ENCODE measurements around the gene CSNK1G1.
A peak's percentile ranks its signal among the peaks of the same experiment; 100 is the strongest.

Gene CSNK1G1

GRCh38 chr15:64310036-64310435 is 45.9 kb downstream of the CSNK1G1 start:
- H3K79me2 ChIP-seq (ENCODE audit: insufficient read depth, low read depth): no peaks in the 10 kb centered on the region; the same call in 1 of the 2 replicates
- TF ChIP-seq, protein P1, sequence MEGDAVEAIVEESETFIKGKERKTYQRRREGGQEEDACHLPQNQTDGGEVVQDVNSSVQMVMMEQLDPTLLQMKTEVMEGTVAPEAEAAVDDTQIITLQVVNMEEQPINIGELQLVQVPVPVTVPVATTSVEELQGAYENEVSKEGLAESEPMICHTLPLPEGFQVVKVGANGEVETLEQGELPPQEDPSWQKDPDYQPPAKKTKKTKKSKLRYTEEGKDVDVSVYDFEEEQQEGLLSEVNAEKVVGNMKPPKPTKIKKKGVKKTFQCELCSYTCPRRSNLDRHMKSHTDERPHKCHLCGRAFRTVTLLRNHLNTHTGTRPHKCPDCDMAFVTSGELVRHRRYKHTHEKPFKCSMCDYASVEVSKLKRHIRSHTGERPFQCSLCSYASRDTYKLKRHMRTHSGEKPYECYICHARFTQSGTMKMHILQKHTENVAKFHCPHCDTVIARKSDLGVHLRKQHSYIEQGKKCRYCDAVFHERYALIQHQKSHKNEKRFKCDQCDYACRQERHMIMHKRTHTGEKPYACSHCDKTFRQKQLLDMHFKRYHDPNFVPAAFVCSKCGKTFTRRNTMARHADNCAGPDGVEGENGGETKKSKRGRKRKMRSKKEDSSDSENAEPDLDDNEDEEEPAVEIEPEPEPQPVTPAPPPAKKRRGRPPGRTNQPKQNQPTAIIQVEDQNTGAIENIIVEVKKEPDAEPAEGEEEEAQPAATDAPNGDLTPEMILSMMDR (conservative IDR thresholded peaks at IDR 0.05; ENCODE audit: low read depth, low read length): no peak

DNA sequence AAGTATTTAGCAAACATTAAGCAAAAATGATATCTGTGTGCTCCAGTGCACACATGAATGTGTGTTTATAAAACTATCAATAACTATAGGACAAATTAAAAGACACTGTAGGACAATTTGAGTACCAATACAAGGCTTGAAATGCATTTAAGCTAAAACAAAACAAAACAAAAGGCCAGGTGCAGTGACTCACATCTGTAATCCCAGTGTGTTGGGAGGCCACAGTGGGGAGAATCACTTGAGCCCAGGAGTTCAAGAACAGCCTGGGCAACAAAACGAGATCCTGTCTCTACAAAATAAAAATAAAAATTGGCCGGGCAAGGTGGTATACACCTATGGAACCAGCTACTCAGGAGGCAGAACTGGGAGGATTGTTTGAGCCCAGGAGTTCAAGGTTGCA is 50.7 kb downstream of the CSNK1G1 start:
- Histone ChIP-seq H3K27ac (peak overlapping the region; percentile 35; the same call in 1 of the 2 replicates), H4K20me1 (ENCODE audit: insufficient read depth) (0 out of 2 replicates have a peak, but pooled peaks cover 3% of the 10 kb centered on the region)
- TF ChIP-seq, protein P1 (conservative IDR thresholded peaks at IDR 0.05; ENCODE audit: low read depth, low read length): no peak

More at GRCh38 chr15:64310036-64310435, 45.9 kb downstream of the CSNK1G1 start:
- no peaks in the 10 kb centered on the region for H3K27me3 ChIP-seq (ENCODE audit: insufficient read depth, low read depth)
- no peak overlapping the region for H3K27ac ChIP-seq
- H3K4me1 ChIP-seq (ENCODE audit: low read depth, poor library complexity, severe bottlenecking): peaks cover 6% of the 10 kb centered on the region
- no peak overlapping the region for H3K4me3 ChIP-seq (IDR thresholded peaks at IDR 0.05; ENCODE audit: insufficient read depth, low read depth, low read length)
- H3K4me2 ChIP-seq: no peak overlapping the region
- H4K20me1 ChIP-seq (ENCODE audit: insufficient read depth): no peaks in the 10 kb centered on the region
- no peaks in the 10 kb centered on the region for H3K36me3 ChIP-seq (ENCODE audit: insufficient read depth)
- H2AFZ ChIP-seq (ENCODE audit: low read depth): no peak overlapping the region
- no peak overlapping the region for H3K9ac ChIP-seq

GRCh38 chr15:64289550-64289949 is 66.4 kb downstream of the CSNK1G1 start:
- Histone ChIP-seq H3K4me3 (IDR thresholded peaks at IDR 0.05; ENCODE audit: insufficient read depth, low read depth, low read length) (no peak overlapping the region), H3K27ac (no peak overlapping the region), H3K4me1 (ENCODE audit: low read depth, poor library complexity, severe bottlenecking) (no peaks in the 10 kb centered on the region), H4K20me1 (ENCODE audit: insufficient read depth) (no peaks in the 10 kb centered on the region), H3K79me2 (ENCODE audit: insufficient read depth, low read depth) (no peaks in the 10 kb centered on the region; the same call in 1 of the 2 replicates), H3K36me3 (ENCODE audit: insufficient read depth) (no peaks in the 10 kb centered on the region), H3K4me2 (no peak overlapping the region), H2AFZ (ENCODE audit: low read depth) (no peak overlapping the region), H3K27me3 (ENCODE audit: insufficient read depth, low read depth) (no peaks in the 10 kb centered on the region), H3K9ac (no peak overlapping the region)
- TF ChIP-seq, protein P1 (conservative IDR thresholded peaks at IDR 0.05; ENCODE audit: low read depth, low read length): no peak

More for the DNA sequence above, 50.7 kb downstream of the CSNK1G1 start:
- peaks cover 20% of the 10 kb centered on the region for H3K4me1 ChIP-seq (ENCODE audit: low read depth, poor library complexity, severe bottlenecking)
- H3K79me2 ChIP-seq (ENCODE audit: insufficient read depth, low read depth): no peaks in the 10 kb centered on the region
- H3K9ac ChIP-seq: no peak overlapping the region
- no peak overlapping the region for H3K4me3 ChIP-seq (IDR thresholded peaks at IDR 0.05; ENCODE audit: insufficient read depth, low read depth, low read length)
- H3K27me3 ChIP-seq (ENCODE audit: insufficient read depth, low read depth): no peaks in the 10 kb centered on the region
- H3K36me3 ChIP-seq (ENCODE audit: insufficient read depth): no peaks in the 10 kb centered on the region
- no peak overlapping the region for H2AFZ ChIP-seq (ENCODE audit: low read depth)
- H3K4me2 ChIP-seq: peak overlapping the region; percentile 21; the same call in 1 of the 2 replicates

DNA sequence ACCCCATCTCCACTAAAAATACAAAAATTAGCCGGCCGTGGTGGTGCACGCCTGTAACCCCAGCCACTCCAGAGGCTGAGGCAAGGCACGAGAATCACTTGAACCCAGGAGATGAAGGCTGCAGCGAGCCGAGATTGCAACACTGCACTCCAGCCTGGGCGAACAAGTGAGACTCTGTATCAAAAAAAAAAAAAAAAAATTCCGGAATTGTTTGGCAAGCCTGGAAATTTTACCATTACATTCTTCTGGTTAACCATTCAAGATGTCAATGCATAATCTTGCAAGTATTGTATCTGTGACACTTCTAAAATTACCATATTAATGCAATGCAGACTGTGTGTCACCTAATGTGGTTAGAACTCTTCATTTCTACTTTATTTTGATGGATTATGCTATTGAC is 67.0 kb downstream of the CSNK1G1 start:
- no peaks in the 10 kb centered on the region; the same call in 1 of the 2 replicates for H3K79me2 ChIP-seq (ENCODE audit: insufficient read depth, low read depth)
- no peak overlapping the region for H3K27ac ChIP-seq
- H3K4me3 ChIP-seq (IDR thresholded peaks at IDR 0.05; ENCODE audit: insufficient read depth, low read depth, low read length): no peak overlapping the region
- TF ChIP-seq, protein P1 (conservative IDR thresholded peaks at IDR 0.05; ENCODE audit: low read depth, low read length): no peak
- no peaks in the 10 kb centered on the region for H3K36me3 ChIP-seq (ENCODE audit: insufficient read depth)
- no peak overlapping the region for H2AFZ ChIP-seq (ENCODE audit: low read depth)
- no peak overlapping the region for H3K9ac ChIP-seq
- no peaks in the 10 kb centered on the region for H4K20me1 ChIP-seq (ENCODE audit: insufficient read depth)
- H3K4me1 ChIP-seq (ENCODE audit: low read depth, poor library complexity, severe bottlenecking): no peaks in the 10 kb centered on the region
- H3K27me3 ChIP-seq (ENCODE audit: insufficient read depth, low read depth): no peaks in the 10 kb centered on the region
- no peak overlapping the region for H3K4me2 ChIP-seq

Measured in KMS-11 (cell line).